GM23248 (cell line): ENCODE measurements around the gene FPGS.

ENCODE experiments used
- EZH2 ChIP-seq: fragments of 200-600 bp; sonication (generic); IDR thresholded peaks from 2 replicates; pipeline ENCODE4 v1.6.1; 2018; ENCODE audit warnings: antibody characterized with exemption, mild to moderate bottlenecking; ENCODE audit not compliant: insufficient read depth, poor library complexity, severe bottlenecking
- EZH2phosphoT487 ChIP-seq: fragments of 200-600 bp; sonication (generic); IDR thresholded peaks from 2 replicates; pipeline ENCODE4 v1.6.1; 2018; ENCODE audit warnings: antibody characterized with exemption, moderate library complexity, mild to moderate bottlenecking, low read depth; ENCODE audit not compliant: insufficient read depth

GRCh38 chr9:127817881-127818434, 15.3 kb downstream of the FPGS start:
- TF ChIP-seq EZH2 (no peak), EZH2phosphoT487 (no peak)
